ENCODE measurements around the gene AP5Z1. TPM values are rescaled to one million over a fixed set of nuclear protein-coding genes. Genes with fewer than 3 reads are reported as not detected.

AP5Z1 gene
- total and polyA plus RNA-seq, 2 of the 4 experiments (the other 2 are of a cell fraction), result 9.7 to 38.7 TPM

- DNase-seq (no peak), ATAC-seq (ENCODE audit: low read depth) (no peak)
- no peak overlapping the region for H2BK15ac ChIP-seq (ENCODE audit: low read depth, low read length)
- CTCF ChIA-PET, result interaction anchor here (1.0 kb wide), 1 partner anchor 269 kb away, joined by 3 read pairs; no protein-coding TSS in a partner anchor
- H4K91ac ChIP-seq (ENCODE audit: insufficient read depth, low read depth, low read length), result no peak overlapping the region
- BruUV-seq (replicated peaks), result no TSS peak
- H2BK20ac ChIP-seq (ENCODE audit: low read depth, low read length), result no peak overlapping the region
- H3K27me3 ChIP-seq (ENCODE audit: control insufficient read depth, insufficient read depth, low read length), result no peaks in the 10 kb centered on the region; the same call in 1 of the 2 replicates
- no peak overlapping the region for H3K18ac ChIP-seq (ENCODE audit: low read depth, low read length)
- H2BK5ac ChIP-seq (ENCODE audit: low read depth, low read length, poor library complexity, severe bottlenecking), result no peak overlapping the region
- H2BK120ac ChIP-seq (ENCODE audit: low read depth, low read length), result no peak overlapping the region
- H3K23ac ChIP-seq (ENCODE audit: low read depth, low read length), result no peak overlapping the region
- H4K8ac ChIP-seq (ENCODE audit: low read depth in 2 of 2, low read length in 2 of 2), result no peak overlapping the region
- peaks cover 6% of the 10 kb centered on the region for H3K9me3 ChIP-seq (ENCODE audit: control insufficient read depth, insufficient read depth, low read length)
- dilution Hi-C loops (cut with HindIII; ENCODE audit: low sequenced_read_pairs, unreplicated experiment), result no loop called here
- no peak overlapping the region for H3K27ac ChIP-seq (ENCODE audit: insufficient read depth, low read length)
- intact Hi-C loops (cut with micrococcal nuclease), result no loop called here
- H3K4me1 ChIP-seq (ENCODE audit: control insufficient read depth, insufficient read depth, low read length), result no peaks in the 10 kb centered on the region
- POLR2A ChIA-PET (ENCODE audit: unreplicated experiment), result no interaction called here
- H3K56ac ChIP-seq (ENCODE audit: extremely low read depth, insufficient read depth, low read length), result no peak overlapping the region
- no peaks in the 10 kb centered on the region; the same call in 1 of the 2 replicates for H3K9me1 ChIP-seq (ENCODE audit: insufficient read depth, low read length)
- H3K36me3 ChIP-seq (ENCODE audit: control insufficient read depth, insufficient read depth, low read length), result no peaks in the 10 kb centered on the region
- in situ Hi-C loops (cut with MboI; ENCODE audit: low sequenced_read_pairs), result no loop called here
- no peak overlapping the region for H4K5ac ChIP-seq (ENCODE audit: low read depth, low read length)
- 85% methylated on average over 22 of the region's 38 CpGs; no CpG with 5 or more reads in 1 of the 2 experiments for whole genome bisulfite sequencing, 2 experiments (ENCODE audit: extremely low coverage in 2 of 2, insufficient read length in 1 of 2)
- H3K14ac ChIP-seq (replicated peaks; ENCODE audit: low read depth, low read length), result no peak overlapping the region
- H2AK5ac ChIP-seq (ENCODE audit: low read depth, low read length), result no peak overlapping the region
- no peak overlapping the region for H2AK9ac ChIP-seq (replicated peaks; ENCODE audit: low read depth, low read length, poor library complexity)
- H3K4me3 ChIP-seq (ENCODE audit: insufficient read depth, low read depth, low read length), result no peak overlapping the region
- H2AFZ ChIP-seq (replicated peaks; ENCODE audit: low read length, poor library complexity), result no peak overlapping the region
- H4K20me1 ChIP-seq (ENCODE audit: insufficient read depth, low read length), result no peaks in the 10 kb centered on the region
- H3K9ac ChIP-seq (ENCODE audit: low read depth, low read length), result no peak overlapping the region
- TF ChIP-seq FOS (IDR thresholded peaks at IDR 0.05; ENCODE audit: low read depth, low read length) (no peak), POLR2A (IDR thresholded peaks at IDR 0.05; ENCODE audit: low read depth, low read length) (no peak), MAFK (IDR thresholded peaks at IDR 0.05; ENCODE audit: low read depth, low read length) (no peak), RFX5 (IDR thresholded peaks at IDR 0.05; ENCODE audit: low read depth, low read length) (no peak)
- no peaks in the 10 kb centered on the region for H3K79me1 ChIP-seq (ENCODE audit: low read depth in 1 of 2, low read length in 2 of 2)
- H3K4me2 ChIP-seq (ENCODE audit: low read depth, low read length), result no peak overlapping the region
- no peak overlapping the region for H3K4ac ChIP-seq (ENCODE audit: low read depth, low read length)
Observed at GRCh38 chr7:4815609-4816418, 40.4 kb downstream of the AP5Z1 start.
